Activated CD8-positive, alpha-beta memory T cell treated with anti-CD3 and anti-CD28 coated beads, Interleukin-2, amount 50 U/mL, for 1 hour (primary cell): ENCODE measurements around the gene C1orf56.
A peak's percentile ranks its signal among the peaks of the same experiment; 100 is the strongest.
"Not testable (repeated sequence)": the region's sequence is repeated elsewhere in the genome, so short reads cannot be mapped to it uniquely, and the experiment has no call there.

Source experiments
- DNase-seq: peaks from one replicate; pipeline ENCODE4 v3.0.0-alpha.2; 2020; ENCODE audit errors: extremely low read depth

The C1orf56 gene

DNA sequence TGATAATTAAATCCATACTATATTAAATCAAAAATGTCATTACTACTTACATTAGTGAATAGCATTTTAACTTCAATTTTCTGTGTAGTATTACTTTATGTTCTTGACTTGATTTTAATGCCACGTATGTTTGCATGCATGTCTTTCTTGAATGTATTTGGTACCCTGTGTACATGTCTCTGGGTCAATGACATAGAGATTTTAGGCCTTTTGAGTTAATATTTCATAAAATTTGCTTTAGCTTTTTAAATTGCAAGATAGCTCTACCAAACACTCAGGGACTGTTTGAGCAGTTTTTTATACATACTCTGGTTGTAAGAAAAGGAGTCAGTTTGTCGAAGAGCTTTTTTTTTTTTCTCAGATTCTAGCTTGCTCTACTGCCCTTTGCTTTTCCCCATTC is 14.2 kb downstream of the C1orf56 start:
- no peak for DNase-seq

DNA sequence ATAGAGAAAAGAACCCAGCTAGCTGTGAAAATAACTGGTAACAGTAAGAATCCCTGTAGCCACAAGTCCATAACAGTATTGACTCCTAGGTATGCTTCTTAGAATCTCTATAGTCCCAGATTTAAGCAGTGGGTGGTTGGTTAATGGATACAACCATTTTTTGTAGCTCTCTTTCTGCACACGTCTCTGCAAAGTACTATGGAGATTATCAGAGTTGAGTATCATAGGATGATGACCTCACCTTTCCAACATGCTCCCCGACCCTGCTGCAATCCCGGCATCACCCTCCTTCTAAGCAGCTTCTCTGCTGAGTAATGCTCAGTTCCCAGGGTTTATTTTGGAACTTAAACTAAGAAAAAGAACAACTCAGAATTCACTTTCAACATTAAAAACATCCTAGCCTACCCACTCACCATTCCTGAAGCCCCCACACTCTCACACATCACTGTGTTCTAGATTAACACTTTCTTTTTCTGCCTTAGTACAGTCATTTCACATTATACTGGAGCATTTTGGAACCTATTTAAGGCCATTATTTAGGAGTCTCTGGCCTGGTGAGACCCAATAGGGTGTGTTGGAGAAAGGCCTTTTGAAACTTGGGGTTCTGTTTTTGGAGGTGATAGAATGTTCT is 15.3 kb downstream of the C1orf56 start:
- DNase-seq = no peak

DNA sequence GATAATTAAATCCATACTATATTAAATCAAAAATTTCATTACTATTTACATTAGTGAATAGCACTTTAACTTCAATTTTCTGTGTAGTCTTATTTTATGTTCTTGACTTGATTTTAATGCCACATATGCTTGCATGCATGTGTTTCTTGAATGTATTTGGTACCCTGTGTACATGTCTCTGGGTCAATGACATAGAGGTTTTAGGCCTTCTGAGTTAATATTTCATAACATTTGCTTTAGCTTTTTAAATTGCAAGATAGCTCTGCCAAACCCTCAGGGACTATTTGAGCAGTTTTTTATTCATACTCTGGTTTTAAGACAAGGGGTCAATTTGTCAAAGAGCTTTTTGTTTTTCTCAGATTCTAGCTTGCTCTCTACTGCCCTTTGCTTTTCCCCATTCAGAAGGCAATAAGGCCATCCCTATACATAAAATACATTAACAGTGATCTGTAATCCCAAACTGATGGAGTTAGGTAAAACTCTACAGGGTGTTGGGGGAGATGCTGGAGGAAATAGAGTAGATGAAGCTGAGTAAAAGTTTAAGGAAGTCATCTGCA is 17.6 kb downstream of the C1orf56 start:
- no peak for DNase-seq

DNA sequence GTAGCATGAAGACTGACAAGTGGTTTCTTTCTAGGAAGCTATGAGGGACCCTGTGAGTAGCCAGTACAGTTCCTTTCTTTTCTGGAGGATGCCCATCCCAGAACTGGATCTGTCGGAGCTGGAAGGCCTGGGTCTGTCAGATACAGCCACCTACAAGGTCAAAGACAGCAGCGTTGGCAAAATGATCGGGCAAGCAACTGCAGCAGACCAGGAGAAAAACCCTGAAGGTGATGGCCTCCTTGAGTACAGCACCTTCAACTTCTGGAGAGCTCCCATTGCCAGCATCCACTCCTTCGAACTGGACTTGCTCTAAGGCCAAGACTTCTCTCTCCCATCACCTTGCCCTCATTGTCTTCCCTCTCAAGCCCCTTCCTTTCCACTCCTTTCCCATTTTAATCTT is 19.6 kb downstream of the C1orf56 start:
- DNase-seq = no peak

DNA sequence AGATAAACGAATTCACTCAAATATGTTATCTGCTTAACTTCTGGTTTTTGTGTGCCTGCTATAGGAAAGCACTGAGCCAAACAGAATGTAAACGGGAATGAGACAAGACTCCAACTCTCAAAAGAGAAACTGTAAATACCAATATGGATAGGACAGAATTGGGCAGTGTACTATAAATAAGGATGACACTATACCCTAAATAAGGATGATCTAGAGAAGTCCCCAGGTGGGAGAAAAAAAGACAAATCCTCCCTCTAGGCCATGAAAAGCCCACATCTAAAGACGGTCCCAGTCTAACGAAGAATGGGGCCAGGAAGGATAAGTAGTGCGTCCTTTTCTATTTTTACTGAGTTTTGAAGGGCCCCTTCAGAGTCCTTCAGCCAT is 21.5 kb downstream of the C1orf56 start:
- DNase-seq = no peak

- DNase-seq = peak; percentile 85
These were observed 23.1 kb downstream of the C1orf56 start, which contains the start of gene GABPB2 for GRCh38 chr1:151070474-151071276. GABPB2 (plus strand) TSS chr1:151070761; CDS start chr1:151088190, 17,429 bp downstream.

- no peak for DNase-seq
These were observed 24.7 kb downstream of the C1orf56 start for GRCh38 chr1:151072224-151072623.

DNA sequence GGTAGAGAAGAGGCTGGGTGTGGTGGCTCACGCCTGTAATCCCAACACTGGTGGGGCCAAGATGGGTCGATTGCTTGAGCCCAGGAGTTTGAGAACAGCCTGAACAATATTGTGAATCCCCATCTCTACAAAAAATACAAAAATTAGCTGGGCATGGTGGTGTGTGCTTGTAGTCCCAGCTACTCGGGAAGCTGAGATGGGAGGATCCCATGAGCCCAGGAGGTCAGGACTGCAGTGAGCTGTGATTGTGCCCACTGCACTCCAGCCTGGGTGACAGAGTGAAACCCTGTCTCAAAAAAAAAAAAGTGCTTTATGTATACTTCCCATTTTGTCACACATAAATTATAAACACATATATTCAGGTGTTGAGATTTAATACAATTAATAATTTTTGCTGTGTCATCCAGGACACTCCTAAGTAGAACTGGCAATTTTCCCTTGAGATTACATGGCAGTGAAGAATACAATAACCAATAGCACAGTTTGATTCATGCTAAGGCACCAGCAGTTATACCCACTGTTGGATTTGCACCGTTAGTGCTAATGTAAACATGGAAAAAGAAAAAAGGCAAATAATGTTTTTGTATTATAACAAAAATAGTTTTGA is 38.5 kb downstream of the C1orf56 start:
- DNase-seq = no peak

- DNase-seq = not testable (repeated sequence)
These were observed 49.9 kb downstream of the C1orf56 start for GRCh38 chr1:151097426-151097825.

DNA sequence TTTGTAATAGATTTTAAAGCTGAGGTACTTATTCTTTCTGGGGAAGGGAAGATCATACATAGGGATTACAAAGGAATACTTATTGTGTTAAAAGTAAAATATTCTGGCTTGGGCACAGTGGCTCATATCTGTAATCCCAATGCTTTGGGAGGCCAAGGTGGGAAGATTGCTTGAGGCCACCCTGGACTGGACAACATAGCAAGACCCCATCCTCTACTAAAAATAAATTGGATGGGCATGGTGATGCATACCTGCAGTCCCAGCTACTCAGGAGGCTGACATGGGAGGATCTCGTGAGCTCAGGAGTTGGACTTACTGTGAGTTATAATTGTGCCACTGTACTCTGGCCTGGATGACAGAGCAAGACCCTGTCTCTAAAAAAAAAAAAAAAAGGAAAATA is 50.6 kb downstream of the C1orf56 start:
- no peak for DNase-seq
